Brain microvascular endothelial cell (primary cell): ENCODE measurements around the gene GGCX.
"Not testable (repeated sequence)": the region's sequence is repeated elsewhere in the genome, so short reads cannot be mapped to it uniquely, and the experiment has no call there.

Experiments used
- DNase-seq: peaks from one replicate; pipeline ENCODE4 v3.0.0-alpha.2; 2020
- H3K27ac ChIP-seq: fragments of 250-450 bp; sonication (Bioruptor Pico); 2 replicates; pipeline ENCODE4 v1.5.1; 2020; ENCODE audit warnings: mild to moderate bottlenecking, moderate library complexity
- H3K27me3 ChIP-seq: fragments of 250-450 bp; sonication (Bioruptor Pico); replicated peaks from 2 replicates; pipeline ENCODE4 v1.5.1; 2020; ENCODE audit warnings: mild to moderate bottlenecking
- H3K36me3 ChIP-seq: fragments of 250-450 bp; sonication (Bioruptor Pico); replicated peaks from 2 replicates; pipeline ENCODE4 v1.5.1; 2020; ENCODE audit warnings: mild to moderate bottlenecking
- H3K4me3 ChIP-seq: 2 replicates; pipeline ENCODE4 v1.5.1; 2011; ENCODE audit warnings: low read depth, mild to moderate bottlenecking, control low read depth, low read length, moderate library complexity
- in situ Hi-C: cut with HindIII; loops from 2 replicates; pipeline ENCODE4 v1.10.0; 2017; ENCODE audit warnings: low sequenced_read_pairs, low pct_ligation_motif_present
- TF ChIP-seq, protein P1 (sequence below): IDR thresholded peaks from 2 replicates; pipeline ENCODE4 v1.5.1; 2011; ENCODE audit warnings: low read depth, mild to moderate bottlenecking, moderate library complexity, low read length, control low read depth, inconsistent platforms; ENCODE audit errors: missing control alignments

The GGCX gene

DNA sequence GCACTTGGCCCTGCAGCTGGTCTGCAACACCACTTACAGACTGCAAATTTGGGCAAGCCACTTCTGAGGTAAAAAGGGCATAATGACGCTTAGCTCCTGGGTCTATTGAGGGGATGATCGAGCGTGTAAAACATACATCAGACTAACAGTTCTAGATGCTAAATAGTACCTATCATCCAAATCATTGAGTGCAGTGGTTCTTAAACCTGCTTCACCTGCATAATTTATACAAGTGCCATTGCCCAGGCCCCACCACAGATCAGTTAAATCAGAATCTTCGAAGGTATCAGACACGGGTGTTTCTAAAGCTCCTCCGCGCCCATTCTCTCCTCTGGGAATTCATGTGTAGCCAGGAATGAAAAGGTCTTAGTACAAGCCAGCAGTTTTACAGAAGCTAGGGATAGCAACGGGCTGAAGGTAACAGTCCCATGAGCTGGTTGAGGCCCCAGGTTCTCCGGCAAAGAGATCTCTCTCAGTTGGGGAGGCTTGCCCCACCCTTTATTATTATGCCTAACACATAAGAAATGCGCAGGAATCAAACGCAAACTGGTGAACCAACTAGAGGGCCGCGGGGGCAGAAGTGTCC lies 33.5 kb upstream of the GGCX start:
- Histone ChIP-seq H3K4me3 (peak overlapping the region; percentile 98), H3K36me3 (peaks cover 15% of the 10 kb centered on the region), H3K27ac (peak overlapping the region; percentile 78), H3K27me3 (no peaks in the 10 kb centered on the region)
- no peak for DNase-seq
- in situ Hi-C loops = no loop called here
- TF ChIP-seq, protein P1, sequence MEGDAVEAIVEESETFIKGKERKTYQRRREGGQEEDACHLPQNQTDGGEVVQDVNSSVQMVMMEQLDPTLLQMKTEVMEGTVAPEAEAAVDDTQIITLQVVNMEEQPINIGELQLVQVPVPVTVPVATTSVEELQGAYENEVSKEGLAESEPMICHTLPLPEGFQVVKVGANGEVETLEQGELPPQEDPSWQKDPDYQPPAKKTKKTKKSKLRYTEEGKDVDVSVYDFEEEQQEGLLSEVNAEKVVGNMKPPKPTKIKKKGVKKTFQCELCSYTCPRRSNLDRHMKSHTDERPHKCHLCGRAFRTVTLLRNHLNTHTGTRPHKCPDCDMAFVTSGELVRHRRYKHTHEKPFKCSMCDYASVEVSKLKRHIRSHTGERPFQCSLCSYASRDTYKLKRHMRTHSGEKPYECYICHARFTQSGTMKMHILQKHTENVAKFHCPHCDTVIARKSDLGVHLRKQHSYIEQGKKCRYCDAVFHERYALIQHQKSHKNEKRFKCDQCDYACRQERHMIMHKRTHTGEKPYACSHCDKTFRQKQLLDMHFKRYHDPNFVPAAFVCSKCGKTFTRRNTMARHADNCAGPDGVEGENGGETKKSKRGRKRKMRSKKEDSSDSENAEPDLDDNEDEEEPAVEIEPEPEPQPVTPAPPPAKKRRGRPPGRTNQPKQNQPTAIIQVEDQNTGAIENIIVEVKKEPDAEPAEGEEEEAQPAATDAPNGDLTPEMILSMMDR = no peak

DNA sequence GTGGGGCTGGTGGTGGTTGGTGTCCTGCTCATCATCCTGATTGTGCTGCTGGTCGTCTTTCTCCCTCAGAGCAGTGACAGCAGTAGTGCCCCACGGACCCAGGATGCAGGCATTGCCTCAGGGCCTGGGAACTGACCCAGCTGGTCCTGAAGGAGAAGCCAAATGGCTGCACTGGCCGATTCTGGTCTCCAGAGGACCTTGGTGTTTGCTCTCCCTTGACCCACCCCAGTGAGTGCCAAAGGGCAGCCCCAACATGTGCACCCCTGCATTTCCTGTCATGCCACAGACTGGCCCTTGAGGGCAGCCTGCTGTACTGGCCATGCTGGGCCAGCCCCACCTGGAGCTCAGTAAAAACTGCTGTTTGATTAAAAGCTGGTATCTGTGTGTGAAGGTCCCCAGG lies 31.7 kb upstream of the GGCX start:
- Histone ChIP-seq H3K36me3 (peaks cover 15% of the 10 kb centered on the region), H3K27me3 (no peaks in the 10 kb centered on the region), H3K4me3 (no peak overlapping the region), H3K27ac (no peak overlapping the region)
- TF ChIP-seq, protein P1 = no peak
- in situ Hi-C loops = no loop called here
- no peak for DNase-seq

DNA sequence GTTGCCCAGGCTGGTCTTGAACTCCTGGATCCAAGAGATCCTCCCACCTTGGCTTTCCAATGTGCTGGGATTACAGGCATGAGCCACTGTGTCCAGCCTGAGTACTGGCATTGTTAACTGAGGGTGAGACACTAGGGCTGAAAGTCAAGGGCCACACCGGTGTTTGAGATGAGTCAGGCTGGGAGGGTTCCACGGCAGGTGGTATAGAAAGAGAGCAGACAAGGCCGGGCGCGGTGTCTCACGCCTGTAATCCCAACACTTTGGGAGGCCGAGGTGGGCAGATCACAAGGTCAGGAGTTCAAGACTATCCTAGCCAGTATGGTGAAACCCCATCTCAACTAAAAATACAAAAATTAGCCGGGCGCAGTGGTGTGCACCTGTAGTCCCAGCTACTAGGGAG lies 31.0 kb upstream of the GGCX start:
- DNase-seq, H3K36me3 ChIP-seq, H3K27me3 ChIP-seq, H3K27ac ChIP-seq, in situ Hi-C loops, H3K4me3 ChIP-seq: not testable (repeated sequence)

DNA sequence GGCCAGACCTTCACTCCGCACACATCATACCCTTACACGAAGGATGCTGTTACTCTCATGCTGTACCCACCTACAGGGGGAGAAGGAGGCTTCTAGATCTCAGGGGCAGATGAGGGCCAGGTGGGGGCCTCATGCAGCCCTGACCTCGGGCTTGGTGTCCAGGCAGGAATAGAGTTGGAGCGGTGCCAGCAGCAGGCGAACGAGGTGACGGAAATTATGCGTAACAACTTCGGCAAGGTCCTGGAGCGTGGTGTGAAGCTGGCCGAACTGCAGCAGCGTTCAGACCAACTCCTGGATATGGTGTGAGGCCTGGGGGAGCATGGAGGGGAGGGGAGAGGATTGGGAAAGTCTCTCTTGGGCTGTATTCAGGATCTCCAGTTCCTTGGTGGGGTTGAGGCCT lies 30.3 kb upstream of the GGCX start:
- peaks cover 2% of the 10 kb centered on the region for H3K36me3 ChIP-seq
- no peak overlapping the region for H3K27ac ChIP-seq
- in situ Hi-C loops = no loop called here
- DNase-seq = no peak
- H3K4me3 ChIP-seq = no peak overlapping the region
- H3K27me3 ChIP-seq = no peaks in the 10 kb centered on the region
- TF ChIP-seq, protein P1 = no peak

DNA sequence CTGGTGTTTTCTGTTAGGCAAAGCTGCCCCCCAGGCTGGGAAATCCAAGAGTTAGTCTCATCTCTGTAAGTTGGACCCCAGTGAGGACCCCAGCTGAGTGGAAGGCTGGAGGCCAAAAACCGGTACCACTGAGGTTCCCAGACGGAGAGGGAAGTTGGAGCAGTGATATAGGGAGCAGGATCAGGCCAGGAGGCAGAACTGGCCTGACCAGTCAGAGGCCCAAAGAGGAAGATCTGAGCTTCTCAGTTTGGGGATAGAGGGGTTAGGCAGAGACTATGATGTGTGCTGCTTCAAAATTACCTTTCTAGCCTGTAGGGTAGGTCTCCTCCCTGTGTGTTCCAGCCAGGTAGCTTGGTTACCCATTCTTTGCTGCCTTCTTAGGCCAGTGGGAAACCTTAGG lies 29.7 kb upstream of the GGCX start:
- in situ Hi-C loops = no loop called here
- no peaks in the 10 kb centered on the region for H3K27me3 ChIP-seq
- TF ChIP-seq, protein P1 = no peak
- peak overlapping the region; percentile 58 for H3K27ac ChIP-seq
- no peak for DNase-seq
- no peak overlapping the region for H3K4me3 ChIP-seq
- no peaks in the 10 kb centered on the region for H3K36me3 ChIP-seq

DNA sequence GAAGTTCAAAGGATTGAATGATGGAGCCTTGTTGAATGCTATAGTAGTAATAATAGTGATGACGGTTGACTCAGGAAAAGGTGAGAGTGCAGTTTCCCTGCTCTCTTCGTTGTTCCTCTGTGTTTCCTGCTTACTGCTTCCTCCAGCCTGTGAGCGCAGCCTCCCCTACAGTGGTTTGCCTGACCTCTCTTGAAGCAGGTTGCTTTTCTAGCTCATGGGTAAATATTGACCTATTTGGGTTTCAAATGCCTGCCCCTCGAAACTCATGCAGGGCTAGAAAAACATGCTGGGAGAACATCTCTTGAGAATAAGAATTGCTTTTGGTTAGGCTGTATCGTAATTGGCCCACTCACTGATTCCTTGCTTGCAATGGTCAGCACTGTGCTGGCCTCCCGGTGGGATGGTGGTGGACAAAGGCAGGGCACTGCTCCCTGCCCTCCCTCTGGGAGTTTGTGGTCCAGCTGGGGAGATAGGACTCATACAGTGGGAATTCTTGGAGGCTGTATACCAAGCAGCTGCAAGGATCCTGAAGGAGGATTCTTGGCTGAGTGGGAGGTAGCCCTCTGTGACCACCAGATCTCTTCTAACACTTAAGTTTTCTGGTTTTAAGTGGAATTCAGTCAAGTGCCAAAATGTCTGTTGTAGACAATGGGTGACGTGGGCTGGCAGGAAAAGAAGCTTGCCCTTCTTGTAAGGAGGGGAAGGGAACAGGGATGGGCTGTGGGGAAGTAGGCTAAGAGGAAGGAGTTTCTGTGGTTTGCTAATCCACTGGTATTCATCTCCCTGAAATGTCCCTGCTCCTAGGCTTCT lies 28.9 kb upstream of the GGCX start:
- no peaks in the 10 kb centered on the region for H3K36me3 ChIP-seq
- DNase-seq = peak; percentile 71
- H3K27ac ChIP-seq = peak overlapping the region; percentile 58
- no peak overlapping the region for H3K4me3 ChIP-seq
- TF ChIP-seq, protein P1 = no peak
- H3K27me3 ChIP-seq = no peaks in the 10 kb centered on the region
- in situ Hi-C loops = no loop called here
